Activated CD8-positive, alpha-beta memory T cell treated with anti-CD3 and anti-CD28 coated beads for 1 hour (primary cell): Measurements from ENCODE around the gene SYNE1.
A peak's percentile ranks its signal among the peaks of the same experiment; 100 is the strongest.
"Not testable (repeated sequence)": the region's sequence is repeated elsewhere in the genome, so short reads cannot be mapped to it uniquely, and the experiment has no call there.

Experiments used
- DNase-seq, 2 donors: peaks; one replicate each; pipeline ENCODE4 v3.0.0-alpha.2; 2020; ENCODE audit warnings: low read depth in 1 of 2; ENCODE audit errors: extremely low read depth in 1 of 2

SYNE1 gene

GRCh38 chr6:152328200-152328599 is 309.0 kb downstream of the SYNE1 start:
- not testable (repeated sequence) for DNase-seq

- no peak for DNase-seq
Observed at GRCh38 chr6:152323376-152323775, 313.8 kb downstream of the SYNE1 start.

- no peak for DNase-seq
Observed at GRCh38 chr6:152318278-152318677, 318.9 kb downstream of the SYNE1 start.

- no peak for DNase-seq
Observed at GRCh38 chr6:152316024-152316423, 321.1 kb downstream of the SYNE1 start.

- DNase-seq = no peak
Observed at GRCh38 chr6:152314483-152314832, 322.7 kb downstream of the SYNE1 start.

GRCh38 chr6:152313542-152314482 is 323.4 kb downstream of the SYNE1 start:
- DNase-seq = no peak

GRCh38 chr6:152312434-152312833 is 324.7 kb downstream of the SYNE1 start:
- DNase-seq = no peak

GRCh38 chr6:152310371-152310954 is 326.7 kb downstream of the SYNE1 start:
- DNase-seq = no peak

GRCh38 chr6:152309648-152310047 is 327.5 kb downstream of the SYNE1 start:
- DNase-seq = peak; percentile 33 to 37

GRCh38 chr6:152309006-152309405 is 328.2 kb downstream of the SYNE1 start:
- DNase-seq = no peak

GRCh38 chr6:152308306-152308705 is 328.9 kb downstream of the SYNE1 start:
- DNase-seq = no peak

GRCh38 chr6:152305672-152306071 is 331.5 kb downstream of the SYNE1 start:
- no peak for DNase-seq

- peak; percentile 60 to 80 for DNase-seq
Observed at GRCh38 chr6:152301765-152302568, 335.2 kb downstream of the SYNE1 start.

- no peak for DNase-seq
Observed at GRCh38 chr6:152301021-152301764, 336.0 kb downstream of the SYNE1 start.

GRCh38 chr6:152300517-152300916 is 336.6 kb downstream of the SYNE1 start:
- no peak for DNase-seq

- no peak for DNase-seq
Observed at GRCh38 chr6:152298848-152299735, 338.1 kb downstream of the SYNE1 start.

GRCh38 chr6:152298055-152298647 is 339.0 kb downstream of the SYNE1 start:
- no peak for DNase-seq

GRCh38 chr6:152296648-152297376 is 340.4 kb downstream of the SYNE1 start:
- DNase-seq = no peak

GRCh38 chr6:152295920-152296319 is 341.2 kb downstream of the SYNE1 start:
- no peak for DNase-seq
